Ascending aorta (tissue), 2 donors: ENCODE results near the gene STK32B. TPM values are rescaled to one million over a fixed set of nuclear protein-coding genes. Genes with fewer than 3 reads are reported as not detected.

Source experiments
- DNase-seq, 2 donors: peaks; one replicate each; pipeline ENCODE4 v3.0.0-alpha.2; 2019; ENCODE audit warnings: low spot score in 2 of 2
- H3K27ac ChIP-seq, 2 donors: fragments of 200-600 bp; sonication (generic); one replicate each; pipeline ENCODE4 v1.5.1; 2016 to 2017; ENCODE audit warnings: mild to moderate bottlenecking in 1 of 2
- H3K27me3 ChIP-seq: fragments of 200-600 bp; sonication (generic); one replicate; pipeline ENCODE4 v1.5.1; 2017
- H3K36me3 ChIP-seq, 2 donors: fragments of 200-600 bp; sonication (generic); one replicate each; pipeline ENCODE4 v1.5.1; 2016
- H3K4me1 ChIP-seq, 2 donors: fragments of 200-600 bp; sonication (generic); one replicate each; pipeline ENCODE4 v1.5.1; 2016 to 2017; ENCODE audit warnings: mild to moderate bottlenecking in 1 of 2
- H3K4me3 ChIP-seq, 2 donors: fragments of 200-600 bp; sonication (generic); one replicate each; pipeline ENCODE4 v1.5.1; 2016 to 2017; ENCODE audit warnings: mild to moderate bottlenecking in 1 of 2
- H3K9me3 ChIP-seq, 2 donors: fragments of 200-600 bp; sonication (generic); one replicate each; pipeline ENCODE4 v1.5.1; 2016
- intact Hi-C: fragments of 100-400 bp; cut with DNase I; formaldehyde crosslinking; loops from one replicate; pipeline ENCODE4 v1.15.1; 2023
- total RNA-seq: library from RNA; depleted of rRNA; stranded (reverse); fragments of >200 nt; gene quantifications from one replicate; pipeline ENCODE4 v1.1.0, GENCODE V29; 2016
- TF ChIP-seq, protein P1 (sequence below), 3 experiments: fragments of 200-600 bp in 2 of 3; fragments of 450-650 bp in 1 of 3; sonication (generic) in 2 of 3; IDR thresholded peaks; one replicate each; pipeline ENCODE4 v1.5.1; 2016 to 2019; ENCODE audit warnings: antibody characterized with exemption in 3 of 3, mild to moderate bottlenecking in 1 of 3, moderate library complexity in 1 of 3

Gene STK32B
- total RNA-seq, 1 donor from 2014 or later, result 2.3 TPM

DNA sequence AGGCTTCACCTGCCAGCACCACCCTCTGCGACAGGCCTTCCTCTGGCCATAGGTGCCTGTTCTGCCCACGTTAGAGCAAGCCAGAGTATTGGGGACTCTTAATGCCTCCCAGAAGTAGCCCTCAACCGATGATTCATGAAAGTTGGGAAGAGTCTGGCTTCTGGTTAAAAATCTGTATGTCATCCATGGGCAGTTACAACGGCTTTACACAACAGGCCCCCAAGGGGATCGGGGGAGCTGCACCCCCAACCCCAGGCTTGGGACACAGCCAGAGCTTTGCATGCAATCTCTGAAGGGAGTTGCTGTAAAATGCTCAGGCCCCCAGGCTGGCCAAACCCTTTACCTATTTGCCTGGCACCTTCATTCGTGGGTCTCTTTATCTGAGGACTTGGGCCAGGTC is 26.6 kb upstream of the STK32B start:
- no peaks in the 10 kb centered on the region for H3K36me3 ChIP-seq
- no peaks in the 10 kb centered on the region for H3K27me3 ChIP-seq
- TF ChIP-seq, protein P1, sequence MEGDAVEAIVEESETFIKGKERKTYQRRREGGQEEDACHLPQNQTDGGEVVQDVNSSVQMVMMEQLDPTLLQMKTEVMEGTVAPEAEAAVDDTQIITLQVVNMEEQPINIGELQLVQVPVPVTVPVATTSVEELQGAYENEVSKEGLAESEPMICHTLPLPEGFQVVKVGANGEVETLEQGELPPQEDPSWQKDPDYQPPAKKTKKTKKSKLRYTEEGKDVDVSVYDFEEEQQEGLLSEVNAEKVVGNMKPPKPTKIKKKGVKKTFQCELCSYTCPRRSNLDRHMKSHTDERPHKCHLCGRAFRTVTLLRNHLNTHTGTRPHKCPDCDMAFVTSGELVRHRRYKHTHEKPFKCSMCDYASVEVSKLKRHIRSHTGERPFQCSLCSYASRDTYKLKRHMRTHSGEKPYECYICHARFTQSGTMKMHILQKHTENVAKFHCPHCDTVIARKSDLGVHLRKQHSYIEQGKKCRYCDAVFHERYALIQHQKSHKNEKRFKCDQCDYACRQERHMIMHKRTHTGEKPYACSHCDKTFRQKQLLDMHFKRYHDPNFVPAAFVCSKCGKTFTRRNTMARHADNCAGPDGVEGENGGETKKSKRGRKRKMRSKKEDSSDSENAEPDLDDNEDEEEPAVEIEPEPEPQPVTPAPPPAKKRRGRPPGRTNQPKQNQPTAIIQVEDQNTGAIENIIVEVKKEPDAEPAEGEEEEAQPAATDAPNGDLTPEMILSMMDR (IDR thresholded peaks at IDR 0.05), result no peak
- no peak overlapping the region for H3K27ac ChIP-seq
- no peak for DNase-seq
- H3K9me3 ChIP-seq, result peaks cover 0 to 2% of the 10 kb centered on the region in 2 donors
- no peak overlapping the region for H3K4me3 ChIP-seq
- intact Hi-C loops, result no loop called here
- H3K4me1 ChIP-seq, result no peaks in the 10 kb centered on the region

- DNase-seq, result no peak
- TF ChIP-seq, protein P1 (IDR thresholded peaks at IDR 0.05), result no peak
- H3K9me3 ChIP-seq, result peaks cover 0 to 2% of the 10 kb centered on the region in 2 donors
- H3K4me1 ChIP-seq, result no peaks in the 10 kb centered on the region
- H3K36me3 ChIP-seq, result no peaks in the 10 kb centered on the region
- H3K27me3 ChIP-seq, result no peaks in the 10 kb centered on the region
- no peak overlapping the region for H3K27ac ChIP-seq
- no peak overlapping the region for H3K4me3 ChIP-seq
- intact Hi-C loops, result no loop called here
These were observed 24.9 kb upstream of the STK32B start for GRCh38 chr4:5026371-5026770.

- H3K4me1 ChIP-seq, result no peaks in the 10 kb centered on the region
- H3K4me3 ChIP-seq, result no peak overlapping the region
- no peaks in the 10 kb centered on the region for H3K36me3 ChIP-seq
- no peak overlapping the region for H3K27ac ChIP-seq
- intact Hi-C loops, result no loop called here
- H3K9me3 ChIP-seq, result peaks cover 0 to 2% of the 10 kb centered on the region in 2 donors
- no peak for DNase-seq
- H3K27me3 ChIP-seq, result no peaks in the 10 kb centered on the region
- TF ChIP-seq, protein P1 (IDR thresholded peaks at IDR 0.05), result no peak
These were observed 23.9 kb upstream of the STK32B start for GRCh38 chr4:5027346-5027745.

GRCh38 chr4:5028480-5028879 is 22.8 kb upstream of the STK32B start:
- Histone ChIP-seq H3K4me1 (peaks cover under 1 to 6% of the 10 kb centered on the region in 2 donors), H3K27ac (no peak overlapping the region), H3K36me3 (no peaks in the 10 kb centered on the region), H3K4me3 (no peak overlapping the region), H3K9me3 (no peaks in the 10 kb centered on the region), H3K27me3 (no peaks in the 10 kb centered on the region)
- no peak for DNase-seq
- intact Hi-C loops, result no loop called here
- TF ChIP-seq, protein P1 (IDR thresholded peaks at IDR 0.05), result no peak

DNA sequence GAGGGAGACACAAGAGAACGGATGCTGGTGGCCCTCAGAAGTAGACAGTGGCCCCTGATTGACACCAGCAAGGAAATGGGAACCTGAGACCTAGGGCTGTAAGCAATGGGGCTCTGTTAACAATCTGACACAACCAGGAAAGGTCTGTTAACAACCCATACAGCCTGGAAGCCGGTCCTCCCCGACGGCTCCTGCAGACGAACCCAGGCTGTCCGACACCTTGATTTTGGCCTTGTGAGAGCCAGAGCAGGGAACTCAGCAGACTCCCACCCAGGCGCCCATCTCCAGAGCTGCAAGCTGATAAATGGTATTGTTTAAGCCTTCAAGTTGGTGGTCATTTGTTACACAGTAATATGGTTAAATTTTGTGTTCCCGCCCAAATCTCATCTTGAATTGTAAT is 21.8 kb upstream of the STK32B start:
- no peak overlapping the region for H3K27ac ChIP-seq
- intact Hi-C loops, result no loop called here
- TF ChIP-seq, protein P1 (IDR thresholded peaks at IDR 0.05), result no peak
- no peaks in the 10 kb centered on the region for H3K9me3 ChIP-seq
- no peak overlapping the region for H3K4me3 ChIP-seq
- DNase-seq, result no peak
- H3K27me3 ChIP-seq, result no peaks in the 10 kb centered on the region
- peaks cover 6 to 10% of the 10 kb centered on the region in 2 donors for H3K4me1 ChIP-seq
- no peaks in the 10 kb centered on the region for H3K36me3 ChIP-seq

DNA sequence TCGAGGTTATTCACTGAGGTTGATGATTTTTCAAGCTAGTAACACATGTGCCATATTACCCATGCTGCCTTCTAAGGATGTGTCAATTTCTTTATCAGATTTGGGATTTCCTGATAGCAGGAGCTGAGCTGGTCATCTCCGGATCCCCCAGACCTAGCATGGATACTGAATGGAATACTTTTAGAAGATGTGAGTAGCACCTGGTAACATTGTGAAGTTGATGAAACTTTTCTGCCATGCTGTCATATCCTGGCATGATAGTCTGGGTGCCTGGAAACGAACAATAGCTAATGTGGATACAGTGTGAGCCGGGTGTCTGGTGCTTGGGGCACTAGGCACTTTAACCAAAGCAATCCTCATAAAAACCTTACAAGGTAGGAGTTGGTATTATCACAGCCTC is 21.1 kb upstream of the STK32B start:
- intact Hi-C loops, result no loop called here
- no peak overlapping the region for H3K27ac ChIP-seq
- no peak overlapping the region for H3K4me3 ChIP-seq

More for the DNA sequence above, 21.1 kb upstream of the STK32B start:
- no peaks in the 10 kb centered on the region for H3K27me3 ChIP-seq
- no peaks in the 10 kb centered on the region for H3K9me3 ChIP-seq
- DNase-seq, result peak in 1 of 2 donors; percentile 37
- H3K4me1 ChIP-seq, result peaks cover 6 to 15% of the 10 kb centered on the region in 2 donors
- TF ChIP-seq, protein P1 (IDR thresholded peaks at IDR 0.05), result no peak
- no peaks in the 10 kb centered on the region for H3K36me3 ChIP-seq
